Testis (tissue), 3 donors: Measurements from ENCODE around the gene SND1. TPM values are rescaled to one million over a fixed set of nuclear protein-coding genes. Genes with fewer than 3 reads are reported as not detected.

ENCODE experiments used
- DNase-seq: peaks from one replicate; pipeline ENCODE4 v3.0.0-alpha.2; 2019
- H3K27ac ChIP-seq, 2 donors: fragments of 200-600 bp; sonication (generic); one replicate each; pipeline ENCODE4 v1.5.1; 2019
- H3K27me3 ChIP-seq: fragments of 200-600 bp; sonication (generic); one replicate; pipeline ENCODE4 v1.5.1; 2019
- H3K36me3 ChIP-seq: fragments of 200-600 bp; sonication (generic); one replicate; pipeline ENCODE4 v1.5.1; 2017; ENCODE audit warnings: low read depth; ENCODE audit errors: missing control alignments
- H3K4me1 ChIP-seq: fragments of 200-600 bp; sonication (generic); one replicate; pipeline ENCODE4 v1.5.1; 2019
- H3K4me3 ChIP-seq, 2 donors: fragments of 200-600 bp; sonication (generic); one replicate each; pipeline ENCODE4 v1.5.1; 2017 to 2019
- H3K9me3 ChIP-seq: fragments of 200-600 bp; sonication (generic); one replicate; pipeline ENCODE4 v1.5.1; 2017
- CTCF ChIP-seq, 3 experiments: fragments of 450-650 bp in 2 of 3; fragments of 200-600 bp in 1 of 3; sonication (generic) in 1 of 3; IDR thresholded peaks; one replicate each; pipeline ENCODE4 v1.5.1; 2016 to 2019; ENCODE audit warnings: antibody characterized with exemption in 3 of 3, mild to moderate bottlenecking in 2 of 3, moderate library complexity in 1 of 3
- POLR2A ChIP-seq: fragments of 450-650 bp; IDR thresholded peaks from one replicate; pipeline ENCODE4 v1.6.1; 2017; ENCODE audit warnings: antibody characterized with exemption, mild to moderate bottlenecking, moderate library complexity
- WGBS, 2 donors: methylation state at CpG; one replicate each; pipeline ENCODE4 v1.1.5; 2018; 5-methylcytosine and 5-hydroxymethylcytosine counted together
- intact Hi-C: fragments of 100-400 bp; cut with DNase I; formaldehyde crosslinking; loops from one replicate; pipeline ENCODE4 v1.15.1; 2023; ENCODE audit warnings: low total_unique reads
- polyA plus RNA-seq: library from polyadenylated mRNA; stranded (reverse); fragments of 350-450 nt; fragmentation: Illumina TruSeq; extraction: RNeasy Lipid Tissue Mini Kit (QIAGEN cat#74804); gene quantifications from one replicate; pipeline ENCODE4 v1.2.3, GENCODE V29; 2014; ENCODE audit warnings: low read depth, low replicate concordance; ENCODE audit not compliant: insufficient read depth
- total RNA-seq, 2 donors: library from RNA; depleted of rRNA; stranded (reverse); fragments of >200 nt; gene quantifications; one replicate each; pipeline ENCODE4 v1.2.3, GENCODE V29; 2016

The SND1 gene
- total and polyA plus RNA-seq, 3 donors from 2014 or later, result 132 to 207 (median 179) TPM

- no peaks in the 10 kb centered on the region for H3K9me3 ChIP-seq
- intact Hi-C loops, result no loop called here
- TF ChIP-seq CTCF (IDR thresholded peaks at IDR 0.05), result no peak
- TF ChIP-seq POLR2A, result no peak
- no peaks in the 10 kb centered on the region for H3K27me3 ChIP-seq
- no peak overlapping the region for H3K27ac ChIP-seq
- WGBS, 2 donors, result 79 to 87% methylated on average over 2 of the region's 2 CpGs
- no peaks in the 10 kb centered on the region for H3K4me1 ChIP-seq
- DNase-seq, result no peak
- H3K36me3 ChIP-seq, result no peaks in the 10 kb centered on the region
- H3K4me3 ChIP-seq, result no peak overlapping the region
Observed at GRCh38 chr7:127803626-127804025, 151.6 kb downstream of the SND1 start.

GRCh38 chr7:127807340-127807739 lies 155.3 kb downstream of the SND1 start:
- Histone ChIP-seq H3K27me3 (no peaks in the 10 kb centered on the region), H3K27ac (no peak overlapping the region), H3K4me3 (no peak overlapping the region), H3K9me3 (no peaks in the 10 kb centered on the region), H3K4me1 (peaks cover under 1% of the 10 kb centered on the region), H3K36me3 (no peaks in the 10 kb centered on the region)
- intact Hi-C loops, result no loop called here
- DNase-seq, result no peak
- TF ChIP-seq CTCF (IDR thresholded peaks at IDR 0.05) (no peak), POLR2A (no peak)
- WGBS, 2 donors, result 80 to 92% methylated on average over 6 of the region's 6 CpGs

GRCh38 chr7:127807829-127808228 lies 155.8 kb downstream of the SND1 start:
- intact Hi-C loops, result no loop called here
- TF ChIP-seq CTCF (IDR thresholded peaks at IDR 0.05) (no peak), POLR2A (no peak)
- H3K9me3 ChIP-seq, result no peaks in the 10 kb centered on the region
- H3K36me3 ChIP-seq, result no peaks in the 10 kb centered on the region
- H3K27me3 ChIP-seq, result no peaks in the 10 kb centered on the region
- peaks cover 5% of the 10 kb centered on the region for H3K4me1 ChIP-seq
- DNase-seq, result no peak
- WGBS, 2 donors, result 91 to 96% methylated on average over 2 of the region's 2 CpGs
- H3K4me3 ChIP-seq, result no peak overlapping the region
- H3K27ac ChIP-seq, result no peak overlapping the region

GRCh38 chr7:127809261-127809702 lies 157.3 kb downstream of the SND1 start:
- Histone ChIP-seq H3K27ac (no peak overlapping the region), H3K9me3 (no peaks in the 10 kb centered on the region), H3K4me1 (peaks cover 9% of the 10 kb centered on the region), H3K27me3 (no peaks in the 10 kb centered on the region), H3K4me3 (no peak overlapping the region), H3K36me3 (no peaks in the 10 kb centered on the region)
- WGBS, 2 donors, result 63 to 71% methylated on average over 3 of the region's 3 CpGs
- TF ChIP-seq POLR2A (no peak), CTCF (IDR thresholded peaks at IDR 0.05) (no peak)
- intact Hi-C loops, result no loop called here
- no peak for DNase-seq

GRCh38 chr7:127810113-127810512 lies 158.1 kb downstream of the SND1 start:
- WGBS, 2 donors, result 97% methylated on average over 2 of the region's 2 CpGs
- TF ChIP-seq CTCF (IDR thresholded peaks at IDR 0.05) (no peak), POLR2A (no peak)
- intact Hi-C loops, result no loop called here
- no peaks in the 10 kb centered on the region for H3K27me3 ChIP-seq
- peaks cover 9% of the 10 kb centered on the region for H3K4me1 ChIP-seq
- H3K4me3 ChIP-seq, result no peak overlapping the region
- H3K36me3 ChIP-seq, result no peaks in the 10 kb centered on the region
- H3K9me3 ChIP-seq, result no peaks in the 10 kb centered on the region
- no peak overlapping the region for H3K27ac ChIP-seq
- DNase-seq, result no peak
